GM12873 (cell line): ENCODE data around the gene STAP1.

ENCODE experiments used
- CTCF ChIP-seq: IDR thresholded peaks from 2 replicates; pipeline ENCODE4 v1.5.1; 2012; ENCODE audit warnings: low read depth, mild to moderate bottlenecking, moderate library complexity, low read length, control low read depth; ENCODE audit not compliant: insufficient read depth; ENCODE audit errors: missing control alignments

The STAP1 gene

GRCh38 chr4:67566335-67566734 is 7.8 kb downstream of the STAP1 start:
- no peak for TF ChIP-seq CTCF

- TF ChIP-seq CTCF: no peak
Observed at GRCh38 chr4:67568820-67569219, 10.3 kb downstream of the STAP1 start.

- TF ChIP-seq CTCF: no peak
Observed at GRCh38 chr4:67570537-67570936, 12.0 kb downstream of the STAP1 start.

GRCh38 chr4:67571975-67572374 is 13.4 kb downstream of the STAP1 start:
- no peak for TF ChIP-seq CTCF

DNA sequence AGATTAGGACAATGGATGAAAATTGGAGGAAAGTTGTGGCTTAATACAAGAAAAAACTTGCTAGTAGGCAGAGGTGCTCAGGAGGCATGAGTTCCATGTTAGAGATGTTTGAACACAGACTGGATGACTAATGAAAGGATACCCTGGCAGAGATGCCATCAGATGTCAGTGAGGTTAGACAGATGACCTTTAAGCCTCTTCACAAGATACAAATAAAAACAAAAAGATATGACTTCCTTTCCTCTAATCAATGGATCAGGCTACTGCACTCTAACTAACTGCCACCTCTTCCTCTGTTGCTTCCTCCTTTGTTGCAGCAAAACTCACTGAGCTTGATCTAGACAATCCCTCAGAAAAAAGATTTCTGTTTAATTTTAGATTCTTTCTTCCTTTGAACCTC is 14.7 kb downstream of the STAP1 start:
- TF ChIP-seq CTCF: no peak

GRCh38 chr4:67575232-67576058 is 16.9 kb downstream of the STAP1 start:
- no peak for TF ChIP-seq CTCF

DNA sequence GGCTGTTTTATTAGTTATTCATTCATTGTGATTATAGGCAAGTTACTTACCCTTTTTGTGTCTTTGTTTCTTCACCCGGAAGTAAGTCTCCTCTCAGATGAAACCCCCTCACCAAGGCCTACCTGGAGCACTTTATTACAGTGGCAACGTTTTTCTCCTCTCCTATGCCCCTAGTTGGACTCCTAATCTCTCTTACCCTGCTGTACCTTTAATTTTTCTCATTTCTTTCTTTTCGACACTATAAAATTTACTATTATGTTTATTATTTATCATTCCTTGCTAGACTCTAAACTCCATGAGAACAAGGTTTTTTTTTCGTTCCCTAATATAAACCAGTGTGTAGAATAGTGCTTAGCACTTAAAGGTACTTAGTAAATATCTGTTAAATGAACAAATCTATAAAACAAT is 17.5 kb downstream of the STAP1 start:
- TF ChIP-seq CTCF: no peak
